Measurements from ENCODE around the gene KCNJ9.

- peak in 1 of 4 donors; percentile 4 for TF ChIP-seq CTCF (IDR thresholded peaks at IDR 0.05)
- no peak for TF ChIP-seq POLR2A (IDR thresholded peaks at IDR 0.05)
Observed at GRCh38 chr1:160124705-160125478, 43.6 kb downstream of the KCNJ9 start.

Data from right lobe of liver (tissue), 4 donors.